ENCODE measurements around the gene SPATS2.

Gene SPATS2

DNA sequence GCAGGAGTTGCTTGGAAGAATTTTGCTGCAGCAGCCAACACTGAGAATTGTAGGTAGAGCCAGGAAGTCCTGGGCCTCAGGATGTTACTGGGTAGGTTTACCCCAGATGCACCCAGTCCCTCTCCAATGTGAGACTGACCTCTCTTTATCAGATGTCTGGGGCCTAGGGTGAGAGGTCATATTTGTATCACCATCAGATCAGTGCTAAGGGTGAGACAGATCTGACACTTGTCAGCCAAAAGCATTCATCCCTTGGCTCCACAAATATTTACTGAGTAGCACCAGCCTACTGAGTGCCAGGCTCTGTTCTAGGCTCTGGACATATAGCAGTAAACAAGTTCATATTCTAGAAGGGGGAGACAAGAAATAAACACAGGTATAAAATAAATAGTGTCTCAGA lies 39.9 kb upstream of the SPATS2 start:
- Histone ChIP-seq H3K9me2 (ENCODE audit: low read depth, low read length) (no peaks in the 10 kb centered on the region), H2AFZ (ENCODE audit: low read length) (no peak overlapping the region), H3K4me3 (ENCODE audit: low read depth, low read length, poor library complexity, severe bottlenecking) (no peak overlapping the region), H3K9me3 (ENCODE audit: low read length) (no peaks in the 10 kb centered on the region), H3K27ac (ENCODE audit: low read depth, low read length, poor library complexity, severe bottlenecking) (no peak overlapping the region), H3F3A (ENCODE audit: insufficient read depth, low read length) (no peaks in the 10 kb centered on the region), H3K9ac (ENCODE audit: low read length) (no peak overlapping the region), H3K27me3 (ENCODE audit: insufficient read depth, low read length) (no peaks in the 10 kb centered on the region), H3K4me2 (ENCODE audit: low read length) (no peak overlapping the region), H3K36me3 (ENCODE audit: insufficient read depth, low read length) (peaks cover 73% of the 10 kb centered on the region), H3K4me1 (ENCODE audit: insufficient read depth, low read length, severe bottlenecking) (peaks cover 12% of the 10 kb centered on the region), H4K20me1 (ENCODE audit: insufficient read depth, low read length) (no peaks in the 10 kb centered on the region), H3K79me2 (ENCODE audit: insufficient read depth, low read length) (peaks cover 7% of the 10 kb centered on the region; the same call in 1 of the 2 replicates)
- TF ChIP-seq EZH2 (IDR thresholded peaks at IDR 0.05; ENCODE audit: borderline replicate concordance, low read length) = no peak
- TF ChIP-seq, protein P1, sequence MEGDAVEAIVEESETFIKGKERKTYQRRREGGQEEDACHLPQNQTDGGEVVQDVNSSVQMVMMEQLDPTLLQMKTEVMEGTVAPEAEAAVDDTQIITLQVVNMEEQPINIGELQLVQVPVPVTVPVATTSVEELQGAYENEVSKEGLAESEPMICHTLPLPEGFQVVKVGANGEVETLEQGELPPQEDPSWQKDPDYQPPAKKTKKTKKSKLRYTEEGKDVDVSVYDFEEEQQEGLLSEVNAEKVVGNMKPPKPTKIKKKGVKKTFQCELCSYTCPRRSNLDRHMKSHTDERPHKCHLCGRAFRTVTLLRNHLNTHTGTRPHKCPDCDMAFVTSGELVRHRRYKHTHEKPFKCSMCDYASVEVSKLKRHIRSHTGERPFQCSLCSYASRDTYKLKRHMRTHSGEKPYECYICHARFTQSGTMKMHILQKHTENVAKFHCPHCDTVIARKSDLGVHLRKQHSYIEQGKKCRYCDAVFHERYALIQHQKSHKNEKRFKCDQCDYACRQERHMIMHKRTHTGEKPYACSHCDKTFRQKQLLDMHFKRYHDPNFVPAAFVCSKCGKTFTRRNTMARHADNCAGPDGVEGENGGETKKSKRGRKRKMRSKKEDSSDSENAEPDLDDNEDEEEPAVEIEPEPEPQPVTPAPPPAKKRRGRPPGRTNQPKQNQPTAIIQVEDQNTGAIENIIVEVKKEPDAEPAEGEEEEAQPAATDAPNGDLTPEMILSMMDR (IDR thresholded peaks at IDR 0.05; ENCODE audit: low read length) = no peak

DNA sequence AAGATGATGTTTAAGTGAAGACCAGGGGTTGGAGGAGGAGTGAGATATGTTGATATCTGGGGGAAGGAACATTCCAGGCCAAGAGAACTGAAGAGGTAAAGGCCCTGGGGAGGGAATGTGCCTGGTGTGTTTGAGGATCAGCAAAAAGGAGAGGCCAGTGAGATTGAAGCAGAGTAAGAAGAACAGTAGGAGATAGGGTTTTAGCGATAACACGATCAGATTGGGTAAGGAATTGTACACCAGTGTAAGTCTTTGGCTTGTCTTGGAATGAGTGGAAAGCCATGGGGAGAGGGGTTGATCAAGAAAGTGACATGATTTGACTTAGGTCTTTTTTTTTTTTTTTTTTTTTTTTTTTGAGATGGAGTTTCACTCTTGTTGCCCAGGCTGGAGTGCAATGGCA lies 39.4 kb upstream of the SPATS2 start:
- Histone ChIP-seq H3K36me3 (ENCODE audit: insufficient read depth, low read length) (peaks cover 77% of the 10 kb centered on the region), H3K27ac (ENCODE audit: low read depth, low read length, poor library complexity, severe bottlenecking) (no peak overlapping the region), H3K9ac (ENCODE audit: low read length) (no peak overlapping the region), H3K4me2 (ENCODE audit: low read length) (no peak overlapping the region), H3K27me3 (ENCODE audit: insufficient read depth, low read length) (no peaks in the 10 kb centered on the region), H2AFZ (ENCODE audit: low read length) (no peak overlapping the region), H3F3A (ENCODE audit: insufficient read depth, low read length) (no peaks in the 10 kb centered on the region), H3K4me3 (ENCODE audit: low read depth, low read length, poor library complexity, severe bottlenecking) (no peak overlapping the region), H3K9me2 (ENCODE audit: low read depth, low read length) (no peaks in the 10 kb centered on the region), H3K4me1 (ENCODE audit: insufficient read depth, low read length, severe bottlenecking) (peaks cover 10% of the 10 kb centered on the region), H3K9me3 (ENCODE audit: low read length) (no peaks in the 10 kb centered on the region), H3K79me2 (ENCODE audit: insufficient read depth, low read length) (peaks cover 7% of the 10 kb centered on the region; the same call in 1 of the 2 replicates), H4K20me1 (ENCODE audit: insufficient read depth, low read length) (no peaks in the 10 kb centered on the region)
- TF ChIP-seq, protein P1 (IDR thresholded peaks at IDR 0.05; ENCODE audit: low read length) = no peak
- TF ChIP-seq EZH2 (IDR thresholded peaks at IDR 0.05; ENCODE audit: borderline replicate concordance, low read length) = no peak

DNA sequence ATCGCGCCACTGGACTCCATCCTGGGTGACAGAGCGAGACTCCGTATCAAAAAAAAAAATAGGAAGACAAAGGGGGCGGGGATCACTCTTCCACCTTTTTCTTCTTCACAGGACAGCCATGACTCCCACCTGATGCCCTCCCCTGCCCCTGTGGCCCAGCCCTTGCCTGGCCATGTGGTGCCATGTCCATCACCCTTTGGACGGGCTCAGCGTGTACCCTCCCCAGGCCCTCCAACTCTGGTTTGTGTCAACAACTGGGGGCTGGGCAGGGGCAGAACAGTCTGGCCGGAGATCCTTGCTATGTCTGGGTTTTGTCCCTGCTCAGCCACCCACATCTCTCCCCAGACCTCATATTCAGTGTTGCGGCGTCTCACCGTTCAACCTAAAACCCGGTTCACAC lies 38.4 kb upstream of the SPATS2 start:
- Histone ChIP-seq H3K9me3 (ENCODE audit: low read length) (no peaks in the 10 kb centered on the region), H3K4me1 (ENCODE audit: insufficient read depth, low read length, severe bottlenecking) (peaks cover 7% of the 10 kb centered on the region), H3K36me3 (ENCODE audit: insufficient read depth, low read length) (peaks cover 73% of the 10 kb centered on the region), H3K9me2 (ENCODE audit: low read depth, low read length) (no peaks in the 10 kb centered on the region), H3K4me2 (ENCODE audit: low read length) (no peak overlapping the region), H3K27me3 (ENCODE audit: insufficient read depth, low read length) (no peaks in the 10 kb centered on the region), H3K9ac (ENCODE audit: low read length) (no peak overlapping the region), H4K20me1 (ENCODE audit: insufficient read depth, low read length) (no peaks in the 10 kb centered on the region), H2AFZ (ENCODE audit: low read length) (no peak overlapping the region), H3K4me3 (ENCODE audit: low read depth, low read length, poor library complexity, severe bottlenecking) (no peak overlapping the region), H3K27ac (ENCODE audit: low read depth, low read length, poor library complexity, severe bottlenecking) (no peak overlapping the region), H3F3A (ENCODE audit: insufficient read depth, low read length) (no peaks in the 10 kb centered on the region), H3K79me2 (ENCODE audit: insufficient read depth, low read length) (peaks cover 2% of the 10 kb centered on the region; the same call in 1 of the 2 replicates)
- no peak for TF ChIP-seq EZH2 (IDR thresholded peaks at IDR 0.05; ENCODE audit: borderline replicate concordance, low read length)
- TF ChIP-seq, protein P1 (IDR thresholded peaks at IDR 0.05; ENCODE audit: low read length) = no peak

Measured in OCI-LY1 (cell line).